Neural cell (in vitro differentiated cells): ENCODE results near the gene CHPF2. TPM values are rescaled to one million over a fixed set of nuclear protein-coding genes. Genes with fewer than 3 reads are reported as not detected.

Experiments used
- H2AFZ ChIP-seq: fragments of 200-600, 300-800 bp; sonication (generic), shearing (Covaris generic); 2 replicates; pipeline ENCODE4 v1.6.0; 2014; ENCODE audit warnings: low read depth, mild to moderate bottlenecking, antibody characterized with exemption, low read length, moderate library complexity
- H3F3A ChIP-seq: fragments of 200-600 bp; shearing (Covaris generic); 2 replicates; pipeline ENCODE4 v1.6.1; 2016; ENCODE audit warnings: mild to moderate bottlenecking, moderate library complexity, mixed read lengths, antibody characterized with exemption, low read length; ENCODE audit not compliant: insufficient read depth, poor library complexity, severe bottlenecking
- H3K27ac ChIP-seq: fragments of 200-600, 300-800 bp; sonication (generic), shearing (Covaris generic); 2 replicates; pipeline ENCODE4 v1.5.1; 2014; ENCODE audit warnings: mild to moderate bottlenecking, low read length, moderate library complexity
- H3K27me3 ChIP-seq: fragments of 300-800, 200-600 bp; sonication (generic), shearing (Covaris generic); 2 replicates; pipeline ENCODE4 v1.6.0; 2014; ENCODE audit warnings: mild to moderate bottlenecking, low read depth, low read length, moderate library complexity; ENCODE audit not compliant: insufficient read depth
- H3K36me3 ChIP-seq: fragments of 300-800, 200-600 bp; sonication (generic), shearing (Covaris generic); 2 replicates; pipeline ENCODE4 v1.5.1; 2014; ENCODE audit warnings: mild to moderate bottlenecking, antibody characterized with exemption, low read length, moderate library complexity; ENCODE audit not compliant: insufficient read depth
- H3K4me2 ChIP-seq: fragments of 300-800, 200-600 bp; sonication (generic), shearing (Covaris generic); 2 replicates; pipeline ENCODE4 v1.6.0; 2014; ENCODE audit warnings: mild to moderate bottlenecking, low read length
- H3K4me3 ChIP-seq: fragments of 300-800, 200-600 bp; sonication (generic), shearing (Covaris generic); 2 replicates; pipeline ENCODE4 v1.5.1; 2014; ENCODE audit warnings: mild to moderate bottlenecking, low read length, moderate library complexity
- H3K79me2 ChIP-seq: fragments of 200-600 bp; shearing (Covaris generic); replicated peaks from 2 replicates; pipeline ENCODE4 v1.6.0; 2014; ENCODE audit warnings: mild to moderate bottlenecking, low read length, moderate library complexity; ENCODE audit not compliant: insufficient read depth
- H3K9ac ChIP-seq: fragments of 300-800, 200-600 bp; sonication (generic), shearing (Covaris generic); 2 replicates; pipeline ENCODE4 v1.6.1; 2016; ENCODE audit warnings: mild to moderate bottlenecking, low read length, mixed read lengths
- H3K9me2 ChIP-seq: fragments of 200-600 bp; shearing (Covaris generic); 2 replicates; pipeline ENCODE4 v1.6.1; 2016; ENCODE audit warnings: mild to moderate bottlenecking, low read length, mixed read lengths; ENCODE audit not compliant: insufficient read depth
- H3K9me3 ChIP-seq: fragments of 200-600, 300-800 bp; sonication (generic), shearing (Covaris generic); 2 replicates; pipeline ENCODE4 v1.6.1; 2016; ENCODE audit warnings: mild to moderate bottlenecking, mixed run types, low read length, moderate library complexity, mixed read lengths
- H4K20me1 ChIP-seq: fragments of 200-600 bp; shearing (Covaris generic); 2 replicates; pipeline ENCODE4 v1.6.1; 2016; ENCODE audit warnings: mild to moderate bottlenecking, mixed run types; ENCODE audit not compliant: insufficient read depth
- CTCF ChIP-seq: fragments of 450-650 bp; IDR thresholded peaks from 2 replicates; pipeline ENCODE4 v1.5.1; 2014; ENCODE audit warnings: antibody characterized with exemption, mild to moderate bottlenecking, moderate library complexity; ENCODE audit not compliant: poor library complexity, severe bottlenecking
- EP300 ChIP-seq: fragments of 450-650 bp; conservative IDR thresholded peaks from 2 replicates; pipeline ENCODE4 v1.6.1; 2014; ENCODE audit warnings: antibody characterized with exemption, mild to moderate bottlenecking, moderate library complexity; ENCODE audit not compliant: poor library complexity, severe bottlenecking
- EZH2 ChIP-seq: fragments of 200-600, 300-800 bp; shearing (Covaris generic), sonication (generic); IDR thresholded peaks from 2 replicates; pipeline ENCODE4 v1.6.1; 2014; ENCODE audit warnings: antibody characterized with exemption, low read length, borderline replicate concordance, mild to moderate bottlenecking; ENCODE audit not compliant: insufficient read depth, poor library complexity, severe bottlenecking
- MXI1 ChIP-seq: fragments of 450-650 bp; conservative IDR thresholded peaks from 2 replicates; pipeline ENCODE4 v1.6.1; 2014; ENCODE audit warnings: antibody characterized with exemption, mild to moderate bottlenecking; ENCODE audit not compliant: poor library complexity, severe bottlenecking
- POLR2AphosphoS5 ChIP-seq: IDR thresholded peaks from 2 replicates; pipeline ENCODE4 v1.6.1; 2012
- RAD21 ChIP-seq: fragments of 450-650 bp; conservative IDR thresholded peaks from 2 replicates; pipeline ENCODE4 v1.6.1; 2014; ENCODE audit warnings: antibody characterized with exemption, mild to moderate bottlenecking, moderate library complexity
- REST ChIP-seq: IDR thresholded peaks from 2 replicates; pipeline ENCODE4 v1.6.1; 2012; ENCODE audit warnings: borderline replicate concordance
- SMC3 ChIP-seq: fragments of 450-650 bp; conservative IDR thresholded peaks from 2 replicates; pipeline ENCODE4 v1.6.1; 2014; ENCODE audit warnings: antibody characterized with exemption, mild to moderate bottlenecking, moderate library complexity; ENCODE audit not compliant: poor library complexity
- TAF1 ChIP-seq: IDR thresholded peaks from 2 replicates; pipeline ENCODE4 v1.6.1; 2012; ENCODE audit warnings: low read depth
- polyA plus RNA-seq: library from polyadenylated mRNA; depleted of rRNA; stranded (reverse); fragments of >200 nt; gene quantifications from 2 replicates; pipeline ENCODE4 v1.2.3, GENCODE V29; 2014

The CHPF2 gene
- polyA plus RNA-seq, 1 donor from 2014 or later, result 22.5 TPM

DNA sequence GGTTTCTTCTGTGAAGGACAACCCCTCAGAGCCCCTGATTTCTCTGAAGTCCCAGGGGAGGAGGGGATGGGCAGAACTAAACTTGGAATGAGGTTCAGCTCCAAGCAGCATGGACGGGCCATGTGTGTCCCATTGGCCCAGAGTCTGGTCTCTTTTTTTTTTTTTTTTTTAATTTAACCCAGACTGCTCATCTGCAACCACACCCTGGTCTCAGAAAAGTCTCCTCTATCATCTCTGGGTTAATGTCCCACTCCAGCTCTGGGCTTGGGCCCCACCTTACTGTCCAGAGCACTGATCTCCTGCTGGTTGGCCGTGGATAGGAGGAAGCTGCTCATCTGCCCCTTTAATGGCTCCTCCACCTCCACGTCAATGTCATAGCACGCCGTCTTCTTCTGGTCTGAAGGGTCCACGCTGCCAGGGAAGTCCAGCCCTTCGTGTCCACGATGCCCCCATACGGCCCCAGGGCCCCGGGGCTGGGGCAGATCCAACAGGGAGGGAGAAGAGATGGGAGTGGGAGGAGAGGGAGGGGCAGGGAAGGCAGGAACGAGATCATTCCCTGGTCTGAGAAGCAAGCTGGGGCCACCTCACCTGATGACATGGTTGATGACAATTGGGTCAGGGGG is 7.7 kb downstream of the CHPF2 start:
- Histone ChIP-seq H2AFZ (no peak overlapping the region), H3K9ac (no peak overlapping the region), H3K36me3 (no peaks in the 10 kb centered on the region), H3K4me2 (no peak overlapping the region), H3K9me3 (no peaks in the 10 kb centered on the region), H3K4me3 (no peak overlapping the region), H4K20me1 (no peaks in the 10 kb centered on the region), H3K79me2 (peaks cover under 1% of the 10 kb centered on the region), H3F3A (no peaks in the 10 kb centered on the region), H3K9me2 (no peaks in the 10 kb centered on the region), H3K27me3 (no peaks in the 10 kb centered on the region), H3K27ac (no peak overlapping the region)
- TF ChIP-seq REST (no peak), TAF1 (no peak), POLR2AphosphoS5 (no peak), RAD21 (no peak), EP300 (no peak), MXI1 (no peak), SMC3 (no peak), EZH2 (no peak), CTCF (no peak)

DNA sequence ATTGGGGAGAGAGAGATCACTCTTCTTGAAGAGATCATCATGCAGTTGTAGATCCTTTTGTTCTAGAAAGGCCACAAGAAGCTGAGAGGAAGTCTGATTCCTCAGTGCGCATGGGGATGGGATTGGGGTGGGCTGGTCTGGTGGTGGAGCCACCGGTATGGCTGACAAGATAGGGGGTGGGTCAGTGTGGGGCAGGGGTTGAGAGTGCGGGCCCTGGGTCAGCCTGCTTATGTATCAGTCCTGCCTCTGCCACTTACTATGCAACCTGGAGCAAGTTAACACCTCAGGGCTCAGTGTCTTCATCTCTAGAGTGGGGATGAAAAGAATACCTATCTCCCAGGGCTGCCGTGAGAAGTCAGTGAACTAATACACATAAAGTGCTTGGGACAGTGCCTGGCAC is 8.3 kb downstream of the CHPF2 start:
- Histone ChIP-seq H3F3A (no peaks in the 10 kb centered on the region), H3K27me3 (no peaks in the 10 kb centered on the region), H3K79me2 (no peaks in the 10 kb centered on the region), H2AFZ (no peak overlapping the region), H3K9me3 (no peaks in the 10 kb centered on the region), H3K9ac (no peak overlapping the region), H3K36me3 (no peaks in the 10 kb centered on the region), H3K9me2 (no peaks in the 10 kb centered on the region), H3K27ac (no peak overlapping the region), H3K4me3 (no peak overlapping the region), H4K20me1 (no peaks in the 10 kb centered on the region), H3K4me2 (no peak overlapping the region)
- no peak for TF ChIP-seq CTCF
- no peak for TF ChIP-seq TAF1
- no peak for TF ChIP-seq EP300
- no peak for TF ChIP-seq EZH2
- TF ChIP-seq MXI1, result no peak
- TF ChIP-seq SMC3, result no peak
- no peak for TF ChIP-seq RAD21
- TF ChIP-seq POLR2AphosphoS5, result no peak
